Endothelial cell of umbilical vein (primary cell): ENCODE data around the gene SGCD. TPM values are rescaled to one million over a fixed set of nuclear protein-coding genes. Genes with fewer than 3 reads are reported as not detected.

Source experiments
- BruUV-seq: library from RNA; stranded (reverse); fragments of 400-500 nt; replicated peaks from 2 replicates; lab custom pipeline; 2021; lab: Mats Ljungman, UMichigan
- CTCF ChIA-PET: fragments of 300-600, 350-600 bp; sonication (Branson Sonifier 250); formaldehyde crosslinking; loops from one replicate; lab custom pipeline; 2021; ENCODE audit warnings: antibody characterized with exemption, inconsistent platforms; lab: Charles Lee
- POLR2A ChIA-PET: fragments of 300-600, 350-600 bp; sonication (Branson Sonifier 250); formaldehyde crosslinking; loops from one replicate; lab custom pipeline; 2021; ENCODE audit warnings: antibody characterized with exemption, inconsistent platforms; lab: Charles Lee
- DNase-seq: peaks from one replicate; pipeline ENCODE4 v3.0.0-alpha.2; 2011; ENCODE audit warnings: low read depth, low spot score
- FAIRE-seq: peaks from 2 replicates; lab custom pipeline; 2011; peaks lifted over from hg19 to GRCh38; lab: Jason Lieb, UNC
- H2AFZ ChIP-seq: 2 replicates; pipeline ENCODE4 v1.6.0; 2012; ENCODE audit warnings: low read depth, low read length, control low read depth, inconsistent platforms
- H3K27ac ChIP-seq: 2 replicates; pipeline ENCODE4 v1.5.1; 2011; ENCODE audit warnings: low read depth, mild to moderate bottlenecking, control low read depth, low read length, moderate library complexity; ENCODE audit not compliant: insufficient read depth
- H3K27me3 ChIP-seq, 2 experiments: 2 replicates each; pipeline versions ENCODE4 v1.6.0 to v1.6.1; 2011; ENCODE audit warnings: low read length in 2 of 2, mixed read lengths in 1 of 2; ENCODE audit not compliant: control insufficient read depth in 2 of 2, insufficient read depth in 2 of 2
- H3K36me3 ChIP-seq, 2 experiments: 2 replicates in 1 of 2; 3 replicates in 1 of 2; pipeline ENCODE4 v1.5.1; 2011; ENCODE audit warnings: low read length in 2 of 2, mild to moderate bottlenecking in 1 of 2, moderate library complexity in 1 of 2; ENCODE audit not compliant: control insufficient read depth in 2 of 2, insufficient read depth in 2 of 2; ENCODE audit errors: extremely low read depth in 1 of 2
- H3K4me1 ChIP-seq: 3 replicates; pipeline ENCODE4 v1.5.1; 2011; ENCODE audit warnings: mild to moderate bottlenecking, low read length; ENCODE audit not compliant: control insufficient read depth, insufficient read depth; ENCODE audit errors: extremely low read depth
- H3K4me2 ChIP-seq: 2 replicates; pipeline ENCODE4 v1.6.1; 2011; ENCODE audit warnings: low read length, control low read depth, mixed read lengths; ENCODE audit not compliant: insufficient read depth
- H3K4me3 ChIP-seq, 3 experiments: fragments of 200-600 bp in 1 of 3; sonication (generic), shearing (Covaris generic) in 1 of 3; replicated peaks in 1 of 3; 2 replicates each; pipeline ENCODE4 v1.5.1; 2011 to 2016; ENCODE audit warnings: control low read depth in 3 of 3, low read length in 3 of 3, mild to moderate bottlenecking in 2 of 3, inconsistent platforms in 1 of 3, low read depth in 1 of 3, moderate library complexity in 1 of 3; ENCODE audit not compliant: insufficient read depth in 1 of 3
- H3K79me2 ChIP-seq: 2 replicates; pipeline ENCODE4 v1.6.0; 2012; ENCODE audit warnings: low read length, inconsistent platforms; ENCODE audit not compliant: control insufficient read depth, insufficient read depth
- H3K9ac ChIP-seq: replicated peaks from 2 replicates; pipeline ENCODE3; 2011; ENCODE audit warnings: low read length, control low read depth; ENCODE audit not compliant: insufficient read depth; ENCODE audit errors: extremely low read depth
- H3K9me1 ChIP-seq: replicated peaks from 3 replicates; pipeline ENCODE4 v1.6.0; 2011; ENCODE audit warnings: mild to moderate bottlenecking, low read length; ENCODE audit not compliant: control insufficient read depth, insufficient read depth; ENCODE audit errors: extremely low read depth
- H3K9me3 ChIP-seq: replicated peaks from 2 replicates; pipeline ENCODE4 v1.5.1; 2012; ENCODE audit warnings: low read length, inconsistent platforms; ENCODE audit not compliant: control insufficient read depth, insufficient read depth
- H4K20me1 ChIP-seq: replicated peaks from 2 replicates; pipeline ENCODE3; 2011; ENCODE audit warnings: mild to moderate bottlenecking, low read length; ENCODE audit not compliant: control insufficient read depth, insufficient read depth; ENCODE audit errors: extremely low read depth
- CTCF ChIP-seq, 2 donors: IDR thresholded peaks; 1 replicate in 1 of 2; 2 replicates in 1 of 2; pipeline ENCODE4 v1.5.1; 2011; ENCODE audit warnings: low read length in 2 of 2, mild to moderate bottlenecking in 2 of 2, moderate library complexity in 2 of 2, control low read depth in 1 of 2, inconsistent platforms in 1 of 2, low read depth in 1 of 2; ENCODE audit not compliant: insufficient read depth in 1 of 2; ENCODE audit errors: extremely low read depth in 1 of 2
- FOS ChIP-seq: IDR thresholded peaks from 2 replicates; pipeline ENCODE4 v1.6.1; 2011; ENCODE audit warnings: mild to moderate bottlenecking, low read length, moderate library complexity, borderline replicate concordance; ENCODE audit not compliant: insufficient read depth
- GATA2 ChIP-seq: IDR thresholded peaks from 2 replicates; pipeline ENCODE4 v1.7.0; 2011; ENCODE audit warnings: low read depth, mild to moderate bottlenecking, moderate library complexity, mixed read lengths, low read length; ENCODE audit not compliant: insufficient read length, insufficient read depth
- MAX ChIP-seq: IDR thresholded peaks from 2 replicates; pipeline ENCODE4 v1.6.1; 2011; ENCODE audit not compliant: insufficient read depth, insufficient read length
- MYC ChIP-seq: IDR thresholded peaks from one replicate; pipeline ENCODE4 v1.6.1; 2011; ENCODE audit warnings: mild to moderate bottlenecking, low read depth, low read length
- POLR2A ChIP-seq: IDR thresholded peaks from 2 replicates; pipeline ENCODE4 v1.6.1; 2012; ENCODE audit warnings: low read depth, mild to moderate bottlenecking, control low read depth, low read length
- POLR2AphosphoS5 ChIP-seq: IDR thresholded peaks from 2 replicates; pipeline ENCODE4 v1.6.1; 2012; ENCODE audit warnings: low read depth, mild to moderate bottlenecking, control low read depth, low read length, moderate library complexity; ENCODE audit not compliant: insufficient read depth
- dilution Hi-C: fragments of 300-500 bp; cut with MboI; formaldehyde crosslinking; loops from one replicate; pipeline ENCODE4 v1.15.0; 2019; ENCODE audit warnings: low sequenced_read_pairs; ENCODE audit not compliant: extremely low pct_ligation_motif_present
- intact Hi-C: fragments of 100-400 bp; cut with micrococcal nuclease; formaldehyde crosslinking; loops from one replicate; pipeline ENCODE4 v1.10.0; 2022
- polyA plus RNA-seq, 4 experiments: library from polyadenylated mRNA; depleted of rRNA in 3 of 4; stranded (reverse) in 3 of 4; unstranded in 1 of 4; fragments of >200 nt; gene quantifications; 2 replicates each; pipeline versions ENCODE4 v1.2.1 to v1.2.3, GENCODE V29; 2011 to 2012; ENCODE audit warnings: missing spikeins in 1 of 4
- total RNA-seq: library from RNA; stranded (reverse); gene quantifications from 2 replicates; pipeline ENCODE4 v1.2.3, GENCODE V29; 2021

Gene SGCD
- total and polyA plus RNA-seq, 2 donors (not counting 3 experiments of a cell fraction or from before 2014, with no cell fraction given): not detected

GRCh38 chr5:156759156-156759555 is 432.2 kb downstream of the SGCD start:
- TF ChIP-seq POLR2AphosphoS5: no peak
- no peak for TF ChIP-seq MAX
- no peak for TF ChIP-seq CTCF (IDR thresholded peaks at IDR 0.05; ENCODE audit: extremely low read depth in 1 of 2, insufficient read depth in 1 of 2, low read depth in 1 of 2, low read length in 2 of 2)
- no peak for TF ChIP-seq POLR2A
- no peak overlapping the region for H2AFZ ChIP-seq
- no peak for FAIRE-seq
- no peak overlapping the region for H3K4me2 ChIP-seq
- H3K9me1 ChIP-seq: no peaks in the 10 kb centered on the region
- no peak for DNase-seq
- H3K79me2 ChIP-seq: no peaks in the 10 kb centered on the region
- intact Hi-C loops: no loop called here
- H3K9ac ChIP-seq: no peak overlapping the region
- ChIA-PET POLR2A (no interaction called here), CTCF (no interaction called here)
- H3K4me3 ChIP-seq: no peak overlapping the region
- BruUV-seq: no TSS peak
- no peaks in the 10 kb centered on the region for H3K4me1 ChIP-seq
- no peaks in the 10 kb centered on the region for H3K36me3 ChIP-seq
- H3K27ac ChIP-seq: no peak overlapping the region
- H3K27me3 ChIP-seq: no peaks in the 10 kb centered on the region
- H4K20me1 ChIP-seq: no peaks in the 10 kb centered on the region
- peaks cover 2% of the 10 kb centered on the region for H3K9me3 ChIP-seq
- dilution Hi-C loops: no loop called here

GRCh38 chr5:156762771-156763170 is 435.8 kb downstream of the SGCD start:
- H2AFZ ChIP-seq: no peak overlapping the region
- H3K27ac ChIP-seq: no peak overlapping the region
- no peaks in the 10 kb centered on the region for H3K36me3 ChIP-seq
- H3K79me2 ChIP-seq: no peaks in the 10 kb centered on the region
- ChIA-PET CTCF (no interaction called here), POLR2A (no interaction called here)
- no peak overlapping the region for H3K4me2 ChIP-seq
- H3K9ac ChIP-seq: no peak overlapping the region
- no peaks in the 10 kb centered on the region for H3K4me1 ChIP-seq
- FAIRE-seq (no peak), DNase-seq (no peak)
- no peak overlapping the region for H3K4me3 ChIP-seq
- TF ChIP-seq GATA2 (no peak), FOS (no peak), MYC (no peak), CTCF (IDR thresholded peaks at IDR 0.05; ENCODE audit: extremely low read depth in 1 of 2, insufficient read depth in 1 of 2, low read depth in 1 of 2, low read length in 2 of 2) (no peak)
- dilution Hi-C loops (no loop called here), intact Hi-C loops (no loop called here)
- no peaks in the 10 kb centered on the region for H3K9me1 ChIP-seq
- H3K9me3 ChIP-seq: peaks cover 2% of the 10 kb centered on the region
- no TSS peak for BruUV-seq
- H4K20me1 ChIP-seq: no peaks in the 10 kb centered on the region
- no peaks in the 10 kb centered on the region for H3K27me3 ChIP-seq
